K562 (cell line): ENCODE results near the gene HOXB6. TPM values are rescaled to one million over a fixed set of nuclear protein-coding genes. Genes with fewer than 3 reads are reported as not detected.

Experiments used
- CREB1 ChIP-seq, 2 experiments: sonication (generic) in 1 of 2; formaldehyde crosslinking in 1 of 2; IDR thresholded peaks; 2 replicates each; pipeline versions ENCODE4 v1.6.1 to v1.8.0; 2012 to 2022; ENCODE audit warnings: inconsistent platforms in 1 of 2, mild to moderate bottlenecking in 1 of 2, missing genetic modification reagents in 1 of 2, moderate library complexity in 1 of 2
- FOSL1 ChIP-seq: fragments of 200-800 bp; sonication (Bioruptor generic); conservative IDR thresholded peaks from 2 replicates; pipeline ENCODE4 v1.6.1; 2016; ENCODE audit warnings: missing genetic modification characterization, missing compliant biosample characterization
- FUS ChIP-seq: fragments of 200-400 bp; formaldehyde crosslinking; optimal IDR thresholded peaks from 2 replicates; pipeline ENCODE3; 2017; ENCODE audit warnings: low read depth, low read length
- MLLT1 ChIP-seq, 2 experiments: fragments of 450-650 bp; IDR thresholded peaks; 2 replicates each; pipeline ENCODE4 v1.6.1; 2016
- MTA1 ChIP-seq: fragments of 450-650 bp; IDR thresholded peaks from 2 replicates; pipeline ENCODE4 v1.6.1; 2017; ENCODE audit warnings: borderline replicate concordance
- MTF1 ChIP-seq: fragments of 250-450 bp; sonication (Bioruptor Pico); IDR thresholded peaks from 2 replicates; pipeline ENCODE4 v1.9.0; 2021; ENCODE audit warnings: moderate library complexity, mild to moderate bottlenecking, inconsistent platforms, borderline replicate concordance
- NCOA4 ChIP-seq: fragments of 450-650 bp; IDR thresholded peaks from 2 replicates; pipeline ENCODE4 v1.6.1; 2018; ENCODE audit warnings: mild to moderate bottlenecking; ENCODE audit not compliant: partially characterized antibody
- PHB ChIP-seq: fragments of 250-450 bp; sonication (Bioruptor Pico); IDR thresholded peaks from 2 replicates; pipeline ENCODE4 v1.5.0; 2021
- POLR2H ChIP-seq: IDR thresholded peaks from 2 replicates; pipeline ENCODE4 v1.6.1; 2016; ENCODE audit warnings: missing genetic modification characterization, low read depth, mild to moderate bottlenecking, control low read depth, missing compliant biosample characterization, moderate library complexity
- PYGO2 ChIP-seq: fragments of 450-650 bp; IDR thresholded peaks from 2 replicates; pipeline ENCODE4 v1.6.1; 2016; ENCODE audit warnings: mild to moderate bottlenecking, missing genetic modification characterization, moderate library complexity, missing compliant biosample characterization
- RAD51 ChIP-seq: fragments of 450-650 bp; IDR thresholded peaks from 2 replicates; pipeline ENCODE4 v1.7.1; 2016; ENCODE audit warnings: low read depth, mild to moderate bottlenecking, borderline replicate concordance
- RBM25 ChIP-seq: fragments of 200-400 bp; formaldehyde crosslinking; IDR thresholded peaks from 2 replicates; pipeline ENCODE4 v1.6.1; 2018; ENCODE audit warnings: low read length, low read depth, moderate library complexity; ENCODE audit not compliant: severe bottlenecking
- RHOXF2B ChIP-seq: fragments of 250-450 bp; sonication (Bioruptor Pico); conservative IDR thresholded peaks from 2 replicates; pipeline ENCODE4 v1.5.1; 2021
- TCF15 ChIP-seq: fragments of 250-450 bp; sonication (Bioruptor Pico); IDR thresholded peaks from 2 replicates; pipeline ENCODE4 v1.8.0; 2022; ENCODE audit warnings: moderate library complexity, mild to moderate bottlenecking, inconsistent platforms
- ZBTB26 ChIP-seq: fragments of 450-650 bp; formaldehyde crosslinking; IDR thresholded peaks from 2 replicates; pipeline ENCODE4 v1.4.0; 2022; ENCODE audit warnings: missing genetic modification characterization
- ZKSCAN3 ChIP-seq: fragments of 250-450 bp; sonication (Bioruptor Pico); IDR thresholded peaks from 2 replicates; pipeline ENCODE4 v1.4.0; 2020
- ZNF239 ChIP-seq: fragments of 250-450 bp; sonication (Bioruptor Pico); IDR thresholded peaks from 2 replicates; pipeline ENCODE4 v1.4.0; 2020; ENCODE audit warnings: mild to moderate bottlenecking
- ZNF518B ChIP-seq: fragments of 250-450 bp; sonication (Bioruptor Pico); IDR thresholded peaks from 2 replicates; pipeline ENCODE4 v1.5.0; 2021; ENCODE audit warnings: mild to moderate bottlenecking, moderate library complexity
- ZNF586 ChIP-seq: fragments of 450-650 bp; formaldehyde crosslinking; conservative IDR thresholded peaks from 2 replicates; pipeline ENCODE4 v1.4.0; 2020; ENCODE audit warnings: mild to moderate bottlenecking, moderate library complexity
- polyA plus RNA-seq, 8 experiments: library from polyadenylated mRNA; depleted of rRNA in 4 of 8; stranded (reverse) in 5 of 8; unstranded in 3 of 8; fragments of >200 nt; fragmentation: Nextera tagmentation in 2 of 8; fragmentation: Illumina TruSeq in 1 of 8; extraction: Ambion mirVana in 2 of 8; extraction: Trizol in 1 of 8; gene quantifications; 2 replicates each; pipeline versions ENCODE4 v1.2.1 to v1.2.3, GENCODE V29; 2011 to 2014; ENCODE audit warnings: inconsistent platforms in 1 of 8, missing spikeins in 1 of 8
- total RNA-seq, 7 experiments: library from RNA; depleted of rRNA in 6 of 7; stranded (reverse); fragments of >200 nt in 6 of 7; fragmentation: Illumina TruSeq in 2 of 7; extraction: Trizol in 2 of 7; gene quantifications; 2 replicates each; pipeline versions ENCODE4 v1.2.1 to v1.2.3, GENCODE V29; 2011 to 2021; ENCODE audit warnings: low replicate concordance in 1 of 7

HOXB6 gene
- total and polyA plus RNA-seq, 9 of the 15 experiments (the other 6 are each of a cell fraction or from before 2014, with no cell fraction given) = 1.2 to 14.8 (median 4.9) TPM

GRCh38 chr17:48636177-48637018, 31.6 kb upstream of the HOXB6 start (continued):
- TF ChIP-seq RBM25 (no peak), NCOA4 (no peak), PHB (CRISPR knock-in tag) (no peak), ZBTB26 (CRISPR knock-in tag) (no peak), FOSL1 (tag) (0 out of 2 replicates have a peak, but pooled peaks have one; percentile 25), MTF1 (no peak), ZNF518B (no peak), MLLT1 (IDR thresholded peaks at IDR 0.05) (no peak; a peak in 1 of 4 replicates), POLR2H (tag) (no peak), ZKSCAN3 (CRISPR knock-in tag) (no peak), MTA1 (no peak), ZNF586 (CRISPR knock-in tag) (no peak), RAD51 (no peak), FUS (no peak), RHOXF2B (CRISPR knock-in tag) (no peak), PYGO2 (tag) (no peak), CREB1 (IDR thresholded peaks at IDR 0.05) (no peak), CREB1 (CRISPR knock-in tag; IDR thresholded peaks at IDR 0.05) (peak; percentile 36; the same call in 1 of the 2 replicates), ZNF239 (CRISPR knock-in tag) (no peak), TCF15 (CRISPR knock-in tag) (no peak)
